Measurements from ENCODE around the gene EPHA3.

The EPHA3 gene

GRCh38 chr3:89234620-89235019 is 127.2 kb downstream of the EPHA3 start:
- DNase-seq: no peak

- DNase-seq: no peak
Observed at GRCh38 chr3:89238846-89239245, 131.4 kb downstream of the EPHA3 start.

DNA sequence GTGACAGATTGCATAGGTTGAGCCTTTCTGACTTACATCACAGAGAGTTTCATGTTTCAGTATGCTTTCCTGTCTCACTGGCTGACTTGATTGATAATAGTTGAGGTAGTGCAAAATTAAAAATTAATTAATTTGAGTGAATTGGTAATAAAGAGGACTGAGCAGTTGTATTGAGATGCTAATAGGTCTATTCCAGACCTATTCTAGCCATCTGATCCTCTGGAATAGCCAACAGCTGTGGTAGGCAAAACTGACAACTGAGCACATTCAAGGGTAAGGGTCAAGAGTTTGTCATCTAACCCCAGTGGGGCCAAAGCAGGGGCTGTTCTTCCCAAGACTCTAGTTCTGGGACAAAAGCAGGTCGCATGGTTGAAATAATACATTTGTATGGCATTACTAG is 132.4 kb downstream of the EPHA3 start:
- DNase-seq: no peak

GRCh38 chr3:89245612-89246011 is 138.2 kb downstream of the EPHA3 start:
- DNase-seq: no peak

DNA sequence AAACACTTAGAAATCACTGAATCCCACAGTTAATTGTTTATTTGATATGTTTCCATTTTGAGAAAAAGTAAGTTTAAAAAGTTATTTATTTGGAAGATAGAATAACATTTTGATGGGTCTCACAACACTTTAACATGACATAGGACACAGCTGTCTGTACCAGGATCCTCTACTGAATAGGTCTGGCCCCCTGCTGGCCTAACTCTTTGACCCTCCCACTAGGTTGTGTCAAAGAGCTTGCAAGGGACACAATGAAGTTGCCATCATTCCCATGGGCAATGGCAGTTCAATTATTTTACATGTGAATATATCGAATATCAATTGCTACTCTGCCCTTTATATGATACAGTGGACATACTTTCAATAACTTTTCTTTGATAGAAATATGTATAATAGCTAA is 138.9 kb downstream of the EPHA3 start:
- no peak for DNase-seq

GRCh38 chr3:89250742-89251141 is 143.3 kb downstream of the EPHA3 start:
- DNase-seq: no peak

DNA sequence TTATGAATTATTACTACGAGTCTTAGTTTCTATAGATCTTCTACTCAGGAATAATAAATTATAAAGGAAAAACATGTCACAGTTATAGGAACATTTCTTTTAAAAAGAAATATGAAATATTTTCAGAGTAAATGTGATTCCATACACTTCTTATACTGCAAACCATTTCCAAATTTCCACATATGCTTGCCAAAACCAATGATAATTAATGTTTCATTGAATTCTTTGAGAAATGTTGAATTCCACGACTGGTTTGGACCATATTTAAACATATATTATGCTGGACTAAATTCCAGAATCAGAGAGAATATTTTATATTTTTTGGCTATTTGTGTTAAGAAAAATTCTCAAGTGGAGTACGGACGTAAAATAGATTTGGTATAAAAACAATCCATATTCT is 144.6 kb downstream of the EPHA3 start:
- DNase-seq: no peak

GRCh38 chr3:89252860-89253259 is 145.4 kb downstream of the EPHA3 start:
- no peak for DNase-seq

DNA sequence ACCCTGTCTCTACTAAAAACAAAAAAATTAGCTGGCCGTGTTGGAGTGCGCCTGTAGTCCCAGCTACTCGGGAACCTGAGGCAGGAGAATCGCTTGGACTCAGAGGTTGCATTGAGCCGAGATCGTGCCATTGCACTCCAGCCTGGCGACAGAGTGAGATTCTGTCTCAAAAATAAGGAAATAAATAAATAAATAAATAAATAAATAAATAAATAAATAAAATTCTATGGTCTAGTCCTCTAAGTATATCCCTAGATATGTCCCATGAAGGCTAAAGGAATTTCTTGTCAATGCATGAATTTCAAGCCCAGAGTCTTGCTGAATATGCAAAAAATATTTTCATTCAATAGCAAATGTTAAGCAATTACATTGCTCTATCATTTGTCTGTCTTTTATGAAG is 149.0 kb downstream of the EPHA3 start:
- no peak for DNase-seq

- no peak for DNase-seq
Observed at GRCh38 chr3:89256882-89257281, 149.5 kb downstream of the EPHA3 start.

- no peak for DNase-seq
Observed at GRCh38 chr3:89260721-89261120, 153.3 kb downstream of the EPHA3 start.

DNA sequence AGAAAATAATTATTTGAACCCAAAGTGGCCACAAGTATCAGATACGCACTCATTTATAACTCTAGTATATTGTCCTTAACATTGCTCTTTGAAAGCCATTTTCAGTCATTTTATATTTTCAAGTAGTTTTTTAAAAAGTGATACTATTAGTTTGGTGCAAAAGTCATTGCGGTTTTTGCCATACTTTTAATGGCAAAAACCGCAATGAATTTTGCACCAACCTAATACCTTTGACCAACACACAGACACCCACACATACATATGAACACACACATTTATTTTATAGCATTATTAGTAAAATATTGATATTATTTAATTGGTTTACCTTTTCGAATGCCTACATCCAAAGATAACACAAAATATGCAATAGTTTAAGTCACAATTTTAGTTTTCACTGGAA is 154.3 kb downstream of the EPHA3 start:
- DNase-seq: no peak

DNA sequence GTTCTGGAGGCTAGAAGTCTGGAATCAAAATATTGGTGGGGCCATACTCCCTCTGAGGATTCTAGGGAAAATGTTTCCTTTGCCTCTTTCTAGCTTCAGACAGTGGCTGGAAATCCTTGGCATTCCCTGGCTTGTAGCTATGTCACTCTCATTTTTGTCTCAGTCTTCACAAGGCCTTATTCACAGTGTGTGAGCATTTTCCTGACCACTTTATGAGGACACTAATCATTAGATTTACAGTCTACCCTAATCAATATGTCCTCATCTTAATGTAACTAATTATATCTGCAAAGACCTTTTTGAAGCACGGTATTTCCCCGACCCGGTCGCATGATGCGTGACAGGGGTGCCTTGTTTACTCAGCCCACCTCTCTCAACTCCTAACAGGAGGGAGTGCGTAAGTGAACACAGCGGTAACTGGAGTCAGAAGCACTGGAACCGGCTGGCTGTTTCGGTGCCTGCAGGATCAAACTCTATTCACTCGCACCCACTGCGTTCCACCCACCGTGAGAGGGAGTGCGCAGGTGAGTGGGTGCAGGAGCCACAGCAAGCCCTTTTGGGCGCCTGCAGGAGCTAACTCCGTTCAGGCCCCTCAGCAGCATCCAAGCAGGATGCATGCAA is 155.0 kb downstream of the EPHA3 start:
- no peak for DNase-seq

DNA sequence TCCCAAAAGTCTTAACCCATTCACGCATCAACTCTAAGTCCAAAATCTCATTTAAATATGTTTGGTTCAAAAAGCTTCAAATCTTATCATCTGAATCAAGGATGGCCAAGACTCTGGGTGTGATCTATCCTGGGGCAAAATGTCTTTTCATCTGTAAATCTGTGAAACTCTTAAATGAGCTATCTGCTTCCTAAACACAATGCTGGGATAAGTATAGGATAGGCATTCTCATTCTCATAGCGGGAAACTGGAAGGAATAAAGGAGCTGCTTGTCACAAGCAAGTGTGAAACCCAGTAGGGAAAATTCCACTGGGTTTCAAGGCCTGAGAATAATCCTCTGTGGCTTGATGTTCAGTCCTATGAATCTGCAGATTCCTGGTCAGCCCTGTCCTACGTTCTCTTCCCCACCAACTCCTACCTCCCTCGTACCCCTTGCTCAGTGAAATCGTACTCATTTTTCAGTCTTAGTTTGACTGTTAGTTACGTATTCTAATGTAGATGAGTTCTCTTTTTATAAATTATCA is 156.7 kb downstream of the EPHA3 start:
- no peak for DNase-seq

DNA sequence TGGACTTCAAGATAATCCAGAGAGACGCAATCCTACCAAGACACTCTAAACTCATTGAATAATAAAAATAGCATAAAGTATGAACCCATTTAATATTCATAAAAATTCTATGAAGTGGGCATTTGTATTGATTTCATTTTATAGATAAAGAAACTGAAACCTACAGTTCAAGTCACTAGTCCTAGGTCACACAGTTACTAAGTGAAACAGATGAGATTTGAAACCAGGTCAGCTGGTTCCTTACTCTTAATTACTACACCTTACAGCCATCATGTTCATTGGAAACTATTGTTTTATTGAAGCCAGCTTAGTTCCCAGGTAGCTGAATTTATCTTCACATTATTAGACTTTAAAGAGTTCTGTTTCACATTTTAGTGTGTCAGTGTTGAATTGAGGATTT is 158.7 kb downstream of the EPHA3 start:
- no peak for DNase-seq

DNA sequence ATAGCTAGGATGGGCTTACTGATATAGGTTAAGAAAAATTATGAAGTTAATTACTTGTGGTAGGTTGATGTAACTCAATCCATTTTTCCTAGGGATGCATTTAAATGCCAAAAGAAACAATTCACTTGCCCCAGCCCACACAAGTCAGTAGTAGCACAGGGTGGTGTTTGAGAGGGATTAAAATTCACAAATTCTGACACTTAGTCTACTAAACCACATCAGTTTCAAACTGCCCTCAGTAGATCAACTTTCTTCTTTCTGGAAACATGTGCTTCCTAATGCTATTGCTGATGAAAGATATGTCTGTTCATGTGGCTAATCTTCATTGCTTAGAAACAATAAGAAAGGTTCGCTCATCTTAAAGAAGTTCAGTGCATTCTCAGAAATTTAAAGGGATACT is 160.6 kb downstream of the EPHA3 start:
- DNase-seq: no peak

GRCh38 chr3:89270201-89270600 is 162.8 kb downstream of the EPHA3 start:
- DNase-seq: no peak

DNA sequence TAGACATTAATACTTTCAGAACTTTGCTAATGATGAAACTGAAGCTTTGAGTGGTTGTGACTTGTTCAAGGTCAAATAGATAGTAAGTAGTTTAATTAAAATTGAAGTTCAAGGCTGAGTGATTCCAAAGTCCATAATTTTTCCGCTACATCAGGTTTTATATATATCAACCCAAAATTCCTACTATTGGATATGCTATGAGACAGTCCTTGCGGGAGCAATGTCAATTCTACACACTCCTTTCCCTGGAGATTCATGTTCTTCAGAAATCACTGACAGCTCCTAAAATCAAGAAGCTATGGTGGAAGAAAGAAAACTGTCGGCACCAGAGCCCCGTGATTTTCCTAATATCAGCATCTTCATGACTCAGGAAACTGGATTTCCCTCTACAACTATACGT is 167.6 kb downstream of the EPHA3 start:
- no peak for DNase-seq

GRCh38 chr3:89276116-89276515 is 168.7 kb downstream of the EPHA3 start:
- DNase-seq: no peak

- no peak for DNase-seq
Observed at GRCh38 chr3:89278302-89279025, 171.0 kb downstream of the EPHA3 start.

DNA sequence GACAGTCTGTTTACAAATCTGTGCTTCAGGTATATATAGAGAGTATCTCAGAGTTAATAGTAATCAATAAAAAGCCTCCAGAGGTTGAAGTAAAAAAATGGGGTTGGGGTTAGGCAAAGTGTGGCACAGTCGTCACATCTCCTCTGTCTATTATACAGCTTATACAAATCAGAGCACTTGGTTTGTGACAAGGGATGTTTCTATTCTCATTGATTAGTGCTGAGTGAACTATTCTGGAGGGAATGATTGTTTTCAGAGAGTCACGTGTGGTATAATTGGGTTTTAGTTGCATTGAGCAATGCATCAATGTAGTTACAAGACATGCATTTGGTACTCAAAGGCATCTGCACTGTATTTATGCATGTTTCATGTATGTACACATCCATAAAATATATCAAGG is 172.9 kb downstream of the EPHA3 start:
- no peak for DNase-seq

- DNase-seq: no peak
Observed at GRCh38 chr3:89280822-89281365, 173.5 kb downstream of the EPHA3 start.

GRCh38 chr3:89287902-89288508 is 180.6 kb downstream of the EPHA3 start:
- DNase-seq: no peak
